ENCODE measurements around the gene TNIP1. TPM values are rescaled to one million over a fixed set of nuclear protein-coding genes. Genes with fewer than 3 reads are reported as not detected.

The TNIP1 gene
- total RNA-seq, 4 donors from 2014 or later, result 63.9 to 296 (median 223) TPM

- no peaks in the 10 kb centered on the region for H3K9me3 ChIP-seq
- TF ChIP-seq POLR2AphosphoS5 (IDR thresholded peaks at IDR 0.05) (no peak), EP300 (IDR thresholded peaks at IDR 0.05; ENCODE audit: low read depth) (no peak), POLR2A (IDR thresholded peaks at IDR 0.05) (no peak)
- TF ChIP-seq, protein P1, sequence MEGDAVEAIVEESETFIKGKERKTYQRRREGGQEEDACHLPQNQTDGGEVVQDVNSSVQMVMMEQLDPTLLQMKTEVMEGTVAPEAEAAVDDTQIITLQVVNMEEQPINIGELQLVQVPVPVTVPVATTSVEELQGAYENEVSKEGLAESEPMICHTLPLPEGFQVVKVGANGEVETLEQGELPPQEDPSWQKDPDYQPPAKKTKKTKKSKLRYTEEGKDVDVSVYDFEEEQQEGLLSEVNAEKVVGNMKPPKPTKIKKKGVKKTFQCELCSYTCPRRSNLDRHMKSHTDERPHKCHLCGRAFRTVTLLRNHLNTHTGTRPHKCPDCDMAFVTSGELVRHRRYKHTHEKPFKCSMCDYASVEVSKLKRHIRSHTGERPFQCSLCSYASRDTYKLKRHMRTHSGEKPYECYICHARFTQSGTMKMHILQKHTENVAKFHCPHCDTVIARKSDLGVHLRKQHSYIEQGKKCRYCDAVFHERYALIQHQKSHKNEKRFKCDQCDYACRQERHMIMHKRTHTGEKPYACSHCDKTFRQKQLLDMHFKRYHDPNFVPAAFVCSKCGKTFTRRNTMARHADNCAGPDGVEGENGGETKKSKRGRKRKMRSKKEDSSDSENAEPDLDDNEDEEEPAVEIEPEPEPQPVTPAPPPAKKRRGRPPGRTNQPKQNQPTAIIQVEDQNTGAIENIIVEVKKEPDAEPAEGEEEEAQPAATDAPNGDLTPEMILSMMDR (IDR thresholded peaks at IDR 0.05), result no peak
- intact Hi-C loops (cut with DNase I; ENCODE audit: low total_unique reads), result no loop called here
- DNase-seq, result no peak
- 81 to 89% methylated on average over 5 to 6 of the region's 6 CpGs for WGBS, 2 donors (ENCODE audit: low coverage in 1 of 2)
- H3K27ac ChIP-seq, result no peak overlapping the region
- in situ Hi-C loops (cut with MboI; ENCODE audit: low pct_ligation_motif_present in 1 of 4, low pct_unique_long_range_greater_than_20kb in 1 of 4, low sequenced_read_pairs in 3 of 4), result no loop called here
- H3K4me1 ChIP-seq, result peaks cover 8 to 20% (median 16%) of the 10 kb centered on the region in 4 donors
- H3K27me3 ChIP-seq, result no peaks in the 10 kb centered on the region
- H3K36me3 ChIP-seq, result peaks cover 0 to 83% (median 41%) of the 10 kb centered on the region in 4 donors
- no peak overlapping the region for H3K4me3 ChIP-seq
Measured at GRCh38 chr5:151036556-151036955, 44.3 kb downstream of the TNIP1 start.

- intact Hi-C loops (cut with DNase I; ENCODE audit: low total_unique reads) (no loop called here), in situ Hi-C loops (cut with MboI; ENCODE audit: low pct_ligation_motif_present in 1 of 4, low pct_unique_long_range_greater_than_20kb in 1 of 4, low sequenced_read_pairs in 3 of 4) (no loop called here)
- Histone ChIP-seq H3K27ac (no peak overlapping the region), H3K27me3 (no peaks in the 10 kb centered on the region), H3K4me1 (peaks cover 8 to 20% (median 15%) of the 10 kb centered on the region in 4 donors), H3K4me3 (no peak overlapping the region), H3K36me3 (peaks cover 0 to 82% (median 39%) of the 10 kb centered on the region in 4 donors), H3K9me3 (no peaks in the 10 kb centered on the region)
- TF ChIP-seq POLR2A (IDR thresholded peaks at IDR 0.05) (no peak), EP300 (IDR thresholded peaks at IDR 0.05; ENCODE audit: low read depth) (no peak), POLR2AphosphoS5 (IDR thresholded peaks at IDR 0.05) (no peak)
- TF ChIP-seq, protein P1 (IDR thresholded peaks at IDR 0.05), result no peak
- DNase-seq, result no peak
- WGBS, 2 donors (ENCODE audit: low coverage in 1 of 2), result 92 to 93% methylated on average over 9 to 19 of the region's 19 CpGs
Measured at GRCh38 chr5:151034422-151035379, 46.1 kb downstream of the TNIP1 start.

DNA sequence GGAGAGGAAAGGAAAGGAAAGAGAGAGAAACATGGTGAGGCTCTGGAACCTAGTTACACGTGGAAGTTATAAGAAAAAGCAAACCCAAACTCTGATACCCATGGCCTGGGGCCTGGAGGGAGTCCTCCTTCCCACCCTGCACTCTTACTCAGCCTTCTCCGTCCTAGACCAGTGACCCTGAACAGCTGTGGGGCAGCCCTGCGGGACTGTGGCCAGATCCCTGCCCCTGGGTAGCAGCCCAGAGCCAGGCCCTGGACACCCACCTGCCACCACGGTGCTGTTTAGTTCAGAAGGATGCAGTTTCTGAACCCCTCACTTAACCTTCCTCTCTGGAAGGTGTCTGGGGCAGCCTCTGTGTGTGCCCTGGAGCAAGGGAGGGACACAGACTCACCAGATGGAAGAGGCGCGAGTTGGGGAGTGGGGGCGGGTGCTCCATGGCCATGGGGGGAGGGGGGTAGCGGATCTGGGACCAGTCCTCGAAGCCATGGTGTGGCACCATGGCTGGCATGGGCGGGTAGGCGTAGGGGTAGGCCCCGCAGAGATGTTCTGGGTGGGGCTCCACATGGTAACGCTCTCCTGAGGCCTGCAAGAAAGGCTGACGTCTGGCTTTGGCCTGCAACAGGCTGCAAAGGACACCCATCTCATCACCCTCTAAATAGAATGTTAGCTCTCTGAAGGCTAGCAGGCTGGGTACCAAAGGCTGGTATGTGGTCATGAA is 47.5 kb downstream of the TNIP1 start:
- H3K36me3 ChIP-seq, result peaks cover 0 to 78% (median 38%) of the 10 kb centered on the region in 4 donors

More for the DNA sequence above, 47.5 kb downstream of the TNIP1 start:
- Histone ChIP-seq H3K27me3 (no peaks in the 10 kb centered on the region), H3K9me3 (no peaks in the 10 kb centered on the region), H3K27ac (no peak overlapping the region), H3K4me1 (peaks cover 3 to 11% (median 10%) of the 10 kb centered on the region in 4 donors), H3K4me3 (no peak overlapping the region)
- TF ChIP-seq, protein P1 (IDR thresholded peaks at IDR 0.05), result no peak
- TF ChIP-seq POLR2AphosphoS5 (IDR thresholded peaks at IDR 0.05) (no peak), POLR2A (IDR thresholded peaks at IDR 0.05) (no peak), EP300 (IDR thresholded peaks at IDR 0.05; ENCODE audit: low read depth) (no peak)
- intact Hi-C loops (cut with DNase I; ENCODE audit: low total_unique reads), result no loop called here
- DNase-seq, result no peak
- in situ Hi-C loops (cut with MboI; ENCODE audit: low pct_ligation_motif_present in 1 of 4, low pct_unique_long_range_greater_than_20kb in 1 of 4, low sequenced_read_pairs in 3 of 4), result no loop called here
- WGBS, 2 donors (ENCODE audit: low coverage in 1 of 2), result 78 to 95% methylated on average over 1 to 13 of the region's 14 CpGs

All from transverse colon (tissue), 4 donors.